SK-N-SH (cell line): ENCODE results near the gene CHMP1A. TPM values are rescaled to one million over a fixed set of nuclear protein-coding genes. Genes with fewer than 3 reads are reported as not detected.
A peak's percentile ranks its signal among the peaks of the same experiment; 100 is the strongest.

ENCODE experiments used
- CTCF ChIA-PET: fragments of 300-600, 350-600 bp; formaldehyde crosslinking; extraction: SDS; loops from one replicate; lab custom pipeline; 2021; lab: Yijun Ruan, JAX
- POLR2A ChIA-PET: fragments of 350-600 bp; sonication (Branson Sonifier 250); formaldehyde crosslinking; extraction: SDS; loops from one replicate; lab custom pipeline; 2020; ENCODE audit warnings: antibody characterized with exemption, inconsistent platforms; lab: Yijun Ruan, JAX
- DNase-seq: peaks from one replicate; pipeline ENCODE4 v3.0.0; 2012
- H2AFZ ChIP-seq: fragments of 200-600 bp; sonication (generic); 2 replicates; pipeline ENCODE4 v1.8.1; 2016; ENCODE audit warnings: antibody characterized with exemption, mild to moderate bottlenecking, low read depth
- H3F3A ChIP-seq: fragments of 200-600 bp; sonication (generic); replicated peaks from 2 replicates; pipeline ENCODE3; 2016; ENCODE audit warnings: antibody characterized with exemption, mild to moderate bottlenecking; ENCODE audit not compliant: insufficient read depth
- H3K27ac ChIP-seq, 2 experiments: fragments of 200-500 bp in 1 of 2; fragments of 200-600 bp in 1 of 2; sonication (Bioruptor generic) in 1 of 2; sonication (generic), shearing (Covaris generic) in 1 of 2; 2 replicates each; pipeline versions ENCODE4 v1.5.1 to v1.6.1; 2014 to 2016; ENCODE audit warnings: low read depth in 2 of 2, inconsistent platforms in 1 of 2, low read length in 1 of 2, mild to moderate bottlenecking in 1 of 2, mixed read lengths in 1 of 2
- H3K27me3 ChIP-seq: fragments of 200-600 bp; sonication (generic), shearing (Covaris generic); 2 replicates; pipeline ENCODE4 v1.6.1; 2016; ENCODE audit warnings: mixed run types; ENCODE audit not compliant: insufficient read depth
- H3K36me3 ChIP-seq, 2 experiments: fragments of 200-500 bp in 1 of 2; fragments of 200-600 bp in 1 of 2; sonication (Bioruptor generic) in 1 of 2; sonication (generic) in 1 of 2; replicated peaks in 1 of 2; 2 replicates each; pipeline versions ENCODE3 to v1.5.1; 2014 to 2016; ENCODE audit warnings: low read length in 1 of 2, mild to moderate bottlenecking in 1 of 2; ENCODE audit not compliant: insufficient read depth in 2 of 2, control insufficient read depth in 1 of 2
- H3K4me1 ChIP-seq, 2 experiments: fragments of 200-500 bp in 1 of 2; fragments of 200-600 bp in 1 of 2; sonication (Bioruptor generic) in 1 of 2; sonication (generic), shearing (Covaris generic) in 1 of 2; 2 replicates each; pipeline versions ENCODE4 v1.5.1 to v1.6.1; 2014 to 2016; ENCODE audit warnings: low read depth in 1 of 2, low read length in 1 of 2, mixed run types in 1 of 2; ENCODE audit not compliant: insufficient read depth in 2 of 2, control insufficient read depth in 1 of 2
- H3K4me2 ChIP-seq: fragments of 200-600 bp; sonication (generic), shearing (Covaris generic); 2 replicates; pipeline ENCODE4 v1.6.1; 2017; ENCODE audit warnings: mixed run types
- H3K4me3 ChIP-seq, 2 experiments: fragments of 200-500 bp in 1 of 2; fragments of 200-600 bp in 1 of 2; sonication (Bioruptor generic) in 1 of 2; sonication (generic), shearing (Covaris generic) in 1 of 2; 2 replicates each; pipeline versions ENCODE4 v1.5.1 to v1.8.1; 2014 to 2016; ENCODE audit warnings: low read depth in 2 of 2, inconsistent platforms in 1 of 2, low read length in 1 of 2, mild to moderate bottlenecking in 1 of 2, mixed read lengths in 1 of 2, moderate library complexity in 1 of 2
- H3K79me2 ChIP-seq: fragments of 200-600 bp; sonication (generic); 2 replicates; pipeline ENCODE4 v1.8.1; 2017; ENCODE audit warnings: mild to moderate bottlenecking; ENCODE audit not compliant: insufficient read depth
- H3K9ac ChIP-seq: fragments of 200-600 bp; sonication (generic); 2 replicates; pipeline ENCODE4 v1.6.1; 2017; ENCODE audit warnings: mixed run types
- H3K9me2 ChIP-seq: fragments of 200-600 bp; sonication (generic); 2 replicates; pipeline ENCODE4 v1.6.1; 2017; ENCODE audit warnings: mixed run types
- H3K9me3 ChIP-seq: fragments of 200-600 bp; sonication (generic); 2 replicates; pipeline ENCODE4 v1.6.1; 2017; ENCODE audit warnings: mixed run types, mild to moderate bottlenecking, moderate library complexity
- H4K20me1 ChIP-seq: fragments of 200-600 bp; sonication (generic); 2 replicates; pipeline ENCODE4 v1.6.1; 2017; ENCODE audit warnings: mild to moderate bottlenecking, mixed run types; ENCODE audit not compliant: insufficient read depth
- CHD2 ChIP-seq: fragments of 150-350 bp; IDR thresholded peaks from 2 replicates; pipeline ENCODE4 v1.6.1; 2018; ENCODE audit warnings: low read length; ENCODE audit not compliant: partially characterized antibody
- FOSL2 ChIP-seq: IDR thresholded peaks from 2 replicates; pipeline ENCODE4 v1.4.0; 2012; ENCODE audit warnings: low read depth, mild to moderate bottlenecking, moderate library complexity, borderline replicate concordance
- FOXJ3 ChIP-seq: sonication (generic); formaldehyde crosslinking; IDR thresholded peaks from 2 replicates; pipeline ENCODE4 v1.5.1; 2020; ENCODE audit warnings: mild to moderate bottlenecking, missing genetic modification reagents
- GABPA ChIP-seq: IDR thresholded peaks from 2 replicates; pipeline ENCODE4 v1.4.0; 2012; ENCODE audit warnings: low read depth, mild to moderate bottlenecking
- GATA2 ChIP-seq: sonication (generic); formaldehyde crosslinking; IDR thresholded peaks from 2 replicates; pipeline ENCODE4 v1.5.0; 2020; ENCODE audit warnings: mild to moderate bottlenecking, missing genetic modification reagents
- MEF2A ChIP-seq: IDR thresholded peaks from 2 replicates; pipeline ENCODE4 v1.4.0; 2012; ENCODE audit warnings: low read depth, borderline replicate concordance
- RAD21 ChIP-seq: IDR thresholded peaks from 2 replicates; pipeline ENCODE4 v1.6.1; 2012; ENCODE audit warnings: mild to moderate bottlenecking, low read length
- SIN3A ChIP-seq: IDR thresholded peaks from 2 replicates; pipeline ENCODE4 v1.6.1; 2012; ENCODE audit warnings: low read depth, mild to moderate bottlenecking, low read length, moderate library complexity, borderline replicate concordance
- WGBS: methylation state at CpG from one replicate; pipeline ENCODE4 v1.1.6; 2017; ENCODE audit warnings: low lambda C conversion rate; 5-methylcytosine and 5-hydroxymethylcytosine counted together
- polyA plus RNA-seq, 3 experiments: library from polyadenylated mRNA; depleted of rRNA; stranded (reverse); fragments of >200 nt; gene quantifications; 2 replicates each; pipeline ENCODE4 v1.2.3, GENCODE V29; 2012
- TF ChIP-seq, protein P1 (sequence below): IDR thresholded peaks from 2 replicates; pipeline ENCODE4 v1.4.0; 2012; ENCODE audit warnings: low read depth, borderline replicate concordance
- TF ChIP-seq, protein P2 (sequence below): IDR thresholded peaks from 2 replicates; pipeline ENCODE4; 2012
- TF ChIP-seq, protein P3 (sequence below): fragments of 150-350 bp; IDR thresholded peaks from 2 replicates; pipeline ENCODE4 v1.6.1; 2016; ENCODE audit warnings: mild to moderate bottlenecking, low read depth, low read length
- TF ChIP-seq, protein P4 (sequence below): IDR thresholded peaks from 2 replicates; pipeline ENCODE4 v1.4.0; 2012; ENCODE audit warnings: low read depth, borderline replicate concordance
- TF ChIP-seq, protein P5 (sequence below): IDR thresholded peaks from 2 replicates; pipeline ENCODE4 v1.6.1; 2012; ENCODE audit warnings: mild to moderate bottlenecking, low read depth, low read length, moderate library complexity

The CHMP1A gene
- polyA plus RNA-seq, 1 of the 3 experiments (the other 2 are of a cell fraction), result 138 TPM

DNA sequence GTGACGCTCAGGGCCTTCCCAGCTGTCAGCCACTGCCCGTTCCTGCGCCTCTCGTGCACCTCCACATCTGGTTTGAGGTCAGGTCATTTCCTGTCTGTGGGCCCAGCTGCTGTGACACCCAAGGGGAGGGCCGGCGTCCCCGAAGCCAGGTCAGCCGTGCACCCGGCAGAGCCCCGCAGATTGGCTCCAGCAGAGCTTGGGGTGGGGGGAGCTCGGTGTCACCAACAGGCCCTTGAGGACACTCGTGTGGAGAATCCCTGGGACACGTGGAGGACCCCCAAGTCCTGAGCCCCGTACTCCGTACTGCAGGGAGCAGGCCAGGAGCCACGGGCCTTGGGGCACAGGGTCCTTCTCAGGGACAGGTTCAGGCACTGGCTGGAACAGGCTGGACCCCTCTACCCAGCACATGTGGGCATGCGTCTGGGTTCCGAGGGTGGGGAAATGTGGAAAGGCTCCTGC lies 39.2 kb upstream of the CHMP1A start:
- CTCF ChIA-PET, result interaction anchor here (1.9 to 4.3 kb wide), 2 partner anchors 10 to 164 kb away, joined by 4 to 37 read pairs; no protein-coding TSS in a partner anchor
- Histone ChIP-seq H3K36me3 (peaks cover 7 to 57% of the 10 kb centered on the region in 2 experiments), H3K27ac (no peak overlapping the region; a peak in 1 of 4 replicates), H3K9ac (no peak overlapping the region), H3K9me2 (no peaks in the 10 kb centered on the region), H3K4me2 (no peak overlapping the region), H4K20me1 (peaks cover 11% of the 10 kb centered on the region), H3K79me2 (no peaks in the 10 kb centered on the region), H2AFZ (no peak overlapping the region), H3K4me1 (peaks cover 9 to 25% of the 10 kb centered on the region in 2 experiments; a peak in 2 of 4 replicates), H3F3A (peaks cover 8% of the 10 kb centered on the region), H3K4me3 (no peak overlapping the region), H3K27me3 (no peaks in the 10 kb centered on the region)
- peak; percentile 33 for DNase-seq
- WGBS, result 100% methylated on average over 6 of the region's 18 CpGs
- POLR2A ChIA-PET, result interaction anchor here (1.3 to 2.6 kb wide), 2 partner anchors 10 to 39 kb away, joined by 3 to 10 read pairs; partner anchors contain the start of genes CDK10, CHMP1A and SPATA33
- TF ChIP-seq, protein P1, sequence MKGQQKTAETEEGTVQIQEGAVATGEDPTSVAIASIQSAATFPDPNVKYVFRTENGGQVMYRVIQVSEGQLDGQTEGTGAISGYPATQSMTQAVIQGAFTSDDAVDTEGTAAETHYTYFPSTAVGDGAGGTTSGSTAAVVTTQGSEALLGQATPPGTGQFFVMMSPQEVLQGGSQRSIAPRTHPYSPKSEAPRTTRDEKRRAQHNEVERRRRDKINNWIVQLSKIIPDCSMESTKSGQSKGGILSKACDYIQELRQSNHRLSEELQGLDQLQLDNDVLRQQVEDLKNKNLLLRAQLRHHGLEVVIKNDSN, result no peak
- TF ChIP-seq, protein P2, sequence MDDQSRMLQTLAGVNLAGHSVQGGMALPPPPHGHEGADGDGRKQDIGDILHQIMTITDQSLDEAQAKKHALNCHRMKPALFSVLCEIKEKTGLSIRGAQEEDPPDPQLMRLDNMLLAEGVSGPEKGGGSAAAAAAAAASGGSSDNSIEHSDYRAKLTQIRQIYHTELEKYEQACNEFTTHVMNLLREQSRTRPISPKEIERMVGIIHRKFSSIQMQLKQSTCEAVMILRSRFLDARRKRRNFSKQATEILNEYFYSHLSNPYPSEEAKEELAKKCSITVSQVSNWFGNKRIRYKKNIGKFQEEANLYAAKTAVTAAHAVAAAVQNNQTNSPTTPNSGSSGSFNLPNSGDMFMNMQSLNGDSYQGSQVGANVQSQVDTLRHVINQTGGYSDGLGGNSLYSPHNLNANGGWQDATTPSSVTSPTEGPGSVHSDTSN, result peak; percentile 4; the same call in 1 of the 2 replicates
- TF ChIP-seq, all 33 proteins: peak for 1
- no peaks in the 10 kb centered on the region for H3K9me3 ChIP-seq

DNA sequence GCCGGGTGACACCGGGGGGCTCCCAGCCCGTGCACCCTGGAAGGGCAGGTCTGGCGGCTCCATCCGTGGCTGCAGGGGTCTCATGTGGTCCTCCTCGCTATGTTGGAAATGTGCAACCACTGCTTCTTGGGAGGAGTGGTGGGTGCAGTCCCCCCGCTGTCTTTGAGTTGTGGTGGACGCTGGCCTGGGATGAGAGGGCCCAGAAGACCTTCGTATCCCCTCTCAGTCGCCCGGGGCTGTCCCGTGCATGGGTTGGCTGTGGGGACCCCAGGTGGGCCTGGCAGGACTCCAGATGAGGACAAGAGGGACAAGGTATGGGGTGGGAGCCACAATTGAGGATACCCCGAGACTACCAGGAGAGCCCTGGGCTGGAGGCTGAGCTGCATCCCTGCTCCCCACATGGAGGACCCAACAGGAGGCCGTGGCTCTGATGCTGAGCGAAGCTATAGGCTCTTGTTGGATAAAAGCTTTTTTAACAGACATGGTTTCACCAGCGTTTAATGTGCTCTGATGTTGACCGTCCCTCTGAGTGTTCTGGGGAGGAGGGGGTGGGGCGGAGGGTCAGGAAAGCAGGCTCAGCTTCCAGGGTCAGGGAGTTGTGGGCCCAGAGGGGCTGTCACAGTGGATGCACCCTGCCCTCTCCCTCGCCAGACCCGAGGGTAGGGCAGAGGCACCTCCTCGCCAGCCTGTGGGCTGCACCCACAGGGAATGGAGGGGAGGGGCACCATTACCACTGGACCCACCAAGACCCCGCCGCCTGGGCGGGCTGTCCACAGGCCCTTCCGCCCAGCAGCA lies 38.6 kb upstream of the CHMP1A start:
- Histone ChIP-seq H3K4me1 (peaks cover 9 to 25% of the 10 kb centered on the region in 2 experiments; a peak in 2 of 4 replicates), H3F3A (peaks cover 8% of the 10 kb centered on the region), H3K27ac (no peak overlapping the region; a peak in 1 of 4 replicates), H3K4me2 (no peak overlapping the region), H3K9me3 (no peaks in the 10 kb centered on the region), H2AFZ (no peak overlapping the region), H3K9me2 (no peaks in the 10 kb centered on the region), H3K27me3 (no peaks in the 10 kb centered on the region), H3K79me2 (no peaks in the 10 kb centered on the region), H3K4me3 (no peak overlapping the region), H3K9ac (no peak overlapping the region), H4K20me1 (peaks cover 11% of the 10 kb centered on the region), H3K36me3 (peaks cover 10 to 62% of the 10 kb centered on the region in 2 experiments)
- peak; percentile 28 for DNase-seq
- 86% methylated on average over 13 of the region's 25 CpGs for WGBS
- POLR2A ChIA-PET, result interaction anchor here (0.8 to 2.6 kb wide), 3 partner anchors 10 to 39 kb away, joined by 3 to 10 read pairs (median 5); partner anchors contain the start of genes CDK10, CHMP1A and SPATA33
- CTCF ChIA-PET, result interaction anchor here (2.4 kb wide), 1 partner anchor 165 kb away, joined by 6 read pairs; no protein-coding TSS in a partner anchor
- TF ChIP-seq, protein P3, sequence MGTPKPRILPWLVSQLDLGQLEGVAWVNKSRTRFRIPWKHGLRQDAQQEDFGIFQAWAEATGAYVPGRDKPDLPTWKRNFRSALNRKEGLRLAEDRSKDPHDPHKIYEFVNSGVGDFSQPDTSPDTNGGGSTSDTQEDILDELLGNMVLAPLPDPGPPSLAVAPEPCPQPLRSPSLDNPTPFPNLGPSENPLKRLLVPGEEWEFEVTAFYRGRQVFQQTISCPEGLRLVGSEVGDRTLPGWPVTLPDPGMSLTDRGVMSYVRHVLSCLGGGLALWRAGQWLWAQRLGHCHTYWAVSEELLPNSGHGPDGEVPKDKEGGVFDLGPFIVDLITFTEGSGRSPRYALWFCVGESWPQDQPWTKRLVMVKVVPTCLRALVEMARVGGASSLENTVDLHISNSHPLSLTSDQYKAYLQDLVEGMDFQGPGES, result no peak
- TF ChIP-seq MEF2A (no peak), RAD21 (no peak), GABPA (no peak), FOSL2 (no peak), CHD2 (no peak), SIN3A (no peak), GATA2 (CRISPR knock-in tag) (no peak), FOXJ3 (no peak)
- TF ChIP-seq, protein P2, result no peak; the same call in 1 of the 2 replicates
- TF ChIP-seq, protein P4, sequence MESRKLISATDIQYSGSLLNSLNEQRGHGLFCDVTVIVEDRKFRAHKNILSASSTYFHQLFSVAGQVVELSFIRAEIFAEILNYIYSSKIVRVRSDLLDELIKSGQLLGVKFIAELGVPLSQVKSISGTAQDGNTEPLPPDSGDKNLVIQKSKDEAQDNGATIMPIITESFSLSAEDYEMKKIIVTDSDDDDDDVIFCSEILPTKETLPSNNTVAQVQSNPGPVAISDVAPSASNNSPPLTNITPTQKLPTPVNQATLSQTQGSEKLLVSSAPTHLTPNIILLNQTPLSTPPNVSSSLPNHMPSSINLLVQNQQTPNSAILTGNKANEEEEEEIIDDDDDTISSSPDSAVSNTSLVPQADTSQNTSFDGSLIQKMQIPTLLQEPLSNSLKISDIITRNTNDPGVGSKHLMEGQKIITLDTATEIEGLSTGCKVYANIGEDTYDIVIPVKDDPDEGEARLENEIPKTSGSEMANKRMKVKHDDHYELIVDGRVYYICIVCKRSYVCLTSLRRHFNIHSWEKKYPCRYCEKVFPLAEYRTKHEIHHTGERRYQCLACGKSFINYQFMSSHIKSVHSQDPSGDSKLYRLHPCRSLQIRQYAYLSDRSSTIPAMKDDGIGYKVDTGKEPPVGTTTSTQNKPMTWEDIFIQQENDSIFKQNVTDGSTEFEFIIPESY, result no peak
- TF ChIP-seq, protein P5, sequence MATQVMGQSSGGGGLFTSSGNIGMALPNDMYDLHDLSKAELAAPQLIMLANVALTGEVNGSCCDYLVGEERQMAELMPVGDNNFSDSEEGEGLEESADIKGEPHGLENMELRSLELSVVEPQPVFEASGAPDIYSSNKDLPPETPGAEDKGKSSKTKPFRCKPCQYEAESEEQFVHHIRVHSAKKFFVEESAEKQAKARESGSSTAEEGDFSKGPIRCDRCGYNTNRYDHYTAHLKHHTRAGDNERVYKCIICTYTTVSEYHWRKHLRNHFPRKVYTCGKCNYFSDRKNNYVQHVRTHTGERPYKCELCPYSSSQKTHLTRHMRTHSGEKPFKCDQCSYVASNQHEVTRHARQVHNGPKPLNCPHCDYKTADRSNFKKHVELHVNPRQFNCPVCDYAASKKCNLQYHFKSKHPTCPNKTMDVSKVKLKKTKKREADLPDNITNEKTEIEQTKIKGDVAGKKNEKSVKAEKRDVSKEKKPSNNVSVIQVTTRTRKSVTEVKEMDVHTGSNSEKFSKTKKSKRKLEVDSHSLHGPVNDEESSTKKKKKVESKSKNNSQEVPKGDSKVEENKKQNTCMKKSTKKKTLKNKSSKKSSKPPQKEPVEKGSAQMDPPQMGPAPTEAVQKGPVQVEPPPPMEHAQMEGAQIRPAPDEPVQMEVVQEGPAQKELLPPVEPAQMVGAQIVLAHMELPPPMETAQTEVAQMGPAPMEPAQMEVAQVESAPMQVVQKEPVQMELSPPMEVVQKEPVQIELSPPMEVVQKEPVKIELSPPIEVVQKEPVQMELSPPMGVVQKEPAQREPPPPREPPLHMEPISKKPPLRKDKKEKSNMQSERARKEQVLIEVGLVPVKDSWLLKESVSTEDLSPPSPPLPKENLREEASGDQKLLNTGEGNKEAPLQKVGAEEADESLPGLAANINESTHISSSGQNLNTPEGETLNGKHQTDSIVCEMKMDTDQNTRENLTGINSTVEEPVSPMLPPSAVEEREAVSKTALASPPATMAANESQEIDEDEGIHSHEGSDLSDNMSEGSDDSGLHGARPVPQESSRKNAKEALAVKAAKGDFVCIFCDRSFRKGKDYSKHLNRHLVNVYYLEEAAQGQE, result no peak
